ENCODE measurements around the gene LAMA4. TPM values are rescaled to one million over a fixed set of nuclear protein-coding genes. Genes with fewer than 3 reads are reported as not detected.

LAMA4 gene
- total RNA-seq, 3 donors from 2014 or later, result 15.9 to 101 (median 37.0) TPM

- DNase-seq (no peak), ATAC-seq (no peak)
- H3K4me1 ChIP-seq (ENCODE audit: low read depth), result no peaks in the 10 kb centered on the region
- intact Hi-C loops (cut with DNase I, micrococcal nuclease), result no loop called here
- TF ChIP-seq, protein P1, sequence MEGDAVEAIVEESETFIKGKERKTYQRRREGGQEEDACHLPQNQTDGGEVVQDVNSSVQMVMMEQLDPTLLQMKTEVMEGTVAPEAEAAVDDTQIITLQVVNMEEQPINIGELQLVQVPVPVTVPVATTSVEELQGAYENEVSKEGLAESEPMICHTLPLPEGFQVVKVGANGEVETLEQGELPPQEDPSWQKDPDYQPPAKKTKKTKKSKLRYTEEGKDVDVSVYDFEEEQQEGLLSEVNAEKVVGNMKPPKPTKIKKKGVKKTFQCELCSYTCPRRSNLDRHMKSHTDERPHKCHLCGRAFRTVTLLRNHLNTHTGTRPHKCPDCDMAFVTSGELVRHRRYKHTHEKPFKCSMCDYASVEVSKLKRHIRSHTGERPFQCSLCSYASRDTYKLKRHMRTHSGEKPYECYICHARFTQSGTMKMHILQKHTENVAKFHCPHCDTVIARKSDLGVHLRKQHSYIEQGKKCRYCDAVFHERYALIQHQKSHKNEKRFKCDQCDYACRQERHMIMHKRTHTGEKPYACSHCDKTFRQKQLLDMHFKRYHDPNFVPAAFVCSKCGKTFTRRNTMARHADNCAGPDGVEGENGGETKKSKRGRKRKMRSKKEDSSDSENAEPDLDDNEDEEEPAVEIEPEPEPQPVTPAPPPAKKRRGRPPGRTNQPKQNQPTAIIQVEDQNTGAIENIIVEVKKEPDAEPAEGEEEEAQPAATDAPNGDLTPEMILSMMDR (IDR thresholded peaks at IDR 0.05), result no peak
- H3K9me3 ChIP-seq, result no peaks in the 10 kb centered on the region
- H3K36me3 ChIP-seq (ENCODE audit: low read depth), result no peaks in the 10 kb centered on the region
- no peak overlapping the region for H3K4me3 ChIP-seq
Observed at GRCh38 chr6:112259337-112259675, 4.9 kb upstream of the LAMA4 start.

- H3K36me3 ChIP-seq (ENCODE audit: low read depth), result no peaks in the 10 kb centered on the region
- no peak overlapping the region for H3K4me3 ChIP-seq
- DNase-seq, result no peak
- H3K9me3 ChIP-seq, result no peaks in the 10 kb centered on the region
- TF ChIP-seq, protein P1 (IDR thresholded peaks at IDR 0.05), result no peak
- no peak for ATAC-seq
- H3K4me1 ChIP-seq (ENCODE audit: low read depth), result no peaks in the 10 kb centered on the region
- intact Hi-C loops (cut with DNase I, micrococcal nuclease), result no loop called here
Observed at GRCh38 chr6:112258642-112259336, 4.4 kb upstream of the LAMA4 start.

DNA sequence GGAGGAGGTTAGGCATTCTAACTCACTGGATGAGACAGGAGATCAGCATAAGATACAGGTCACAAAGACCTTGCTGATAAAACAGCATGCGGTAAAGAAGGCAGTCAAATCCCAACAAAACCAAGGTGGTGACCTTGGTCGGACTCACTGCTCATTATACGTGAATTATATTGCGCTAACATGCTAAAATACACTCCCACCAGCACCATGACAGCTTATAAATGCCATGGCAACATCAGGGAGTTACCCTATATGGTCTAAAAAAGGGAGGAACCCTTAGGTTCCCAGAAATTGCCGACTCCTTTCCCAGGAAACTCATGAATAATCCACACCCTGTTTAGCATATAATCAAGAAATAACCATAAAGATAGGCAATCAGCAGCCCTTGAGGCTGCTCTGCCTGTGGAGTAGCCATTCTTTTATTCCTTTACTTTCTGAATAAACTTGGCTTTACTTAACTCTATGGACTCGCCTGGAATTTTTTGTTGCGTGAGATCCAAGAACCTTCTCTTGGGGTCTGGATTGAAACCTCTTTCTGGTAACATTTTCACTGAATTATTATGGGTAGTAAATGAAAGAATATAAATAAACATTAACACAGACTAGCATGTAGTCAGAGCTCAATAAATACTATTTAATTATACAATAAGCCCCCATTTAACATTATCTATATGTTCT lies 3.0 kb upstream of the LAMA4 start:
- Histone ChIP-seq H3K4me1 (ENCODE audit: low read depth) (no peaks in the 10 kb centered on the region), H3K9me3 (no peaks in the 10 kb centered on the region), H3K4me3 (no peak overlapping the region), H3K36me3 (ENCODE audit: low read depth) (no peaks in the 10 kb centered on the region)
- intact Hi-C loops (cut with DNase I, micrococcal nuclease), result no loop called here
- TF ChIP-seq, protein P1 (IDR thresholded peaks at IDR 0.05), result no peak
- DNase-seq, result no peak
- ATAC-seq, result no peak

DNA sequence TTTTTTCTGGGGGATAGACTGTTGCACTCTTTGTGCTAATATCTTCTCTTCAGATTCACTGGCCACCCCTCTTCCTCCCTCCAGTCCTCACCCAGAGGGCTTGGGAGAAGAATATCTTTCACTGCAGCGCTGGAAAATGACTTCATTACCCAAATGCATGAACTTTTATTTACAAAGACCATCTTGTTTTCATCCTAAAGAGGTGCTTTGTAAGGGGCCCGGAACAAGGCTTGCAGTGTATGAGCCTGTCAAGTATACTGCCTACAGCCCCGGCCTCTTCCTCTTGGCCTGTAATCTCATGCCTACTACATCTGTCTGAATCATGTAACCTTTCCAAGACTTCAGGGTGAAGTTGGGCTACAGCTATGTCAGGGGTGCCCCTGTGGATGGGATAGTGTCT lies 554 bp upstream of the LAMA4 start:
- TF ChIP-seq, protein P1 (IDR thresholded peaks at IDR 0.05), result no peak
- no peak for DNase-seq
- Histone ChIP-seq H3K4me3 (no peak overlapping the region), H3K9me3 (no peaks in the 10 kb centered on the region), H3K36me3 (ENCODE audit: low read depth) (no peaks in the 10 kb centered on the region), H3K4me1 (ENCODE audit: low read depth) (no peaks in the 10 kb centered on the region)
- intact Hi-C loops (cut with DNase I, micrococcal nuclease), result no loop called here
- ATAC-seq, result no peak

GRCh38 chr6:112253498-112253840 lies 898 bp downstream of the LAMA4 start:
- ATAC-seq (peak; percentile 6), DNase-seq (no peak)
- peak overlapping the region; percentile 12 for H3K4me3 ChIP-seq
- H3K9me3 ChIP-seq, result no peaks in the 10 kb centered on the region
- no peaks in the 10 kb centered on the region for H3K36me3 ChIP-seq (ENCODE audit: low read depth)
- no peaks in the 10 kb centered on the region for H3K4me1 ChIP-seq (ENCODE audit: low read depth)
- intact Hi-C loops (cut with DNase I, micrococcal nuclease), result no loop called here
- TF ChIP-seq, protein P1 (IDR thresholded peaks at IDR 0.05), result no peak

Measured in mucosa of descending colon (tissue), 3 donors.